ENCODE data around the gene ROBO3.
A peak's percentile ranks its signal among the peaks of the same experiment; 100 is the strongest.

ROBO3 gene

DNA sequence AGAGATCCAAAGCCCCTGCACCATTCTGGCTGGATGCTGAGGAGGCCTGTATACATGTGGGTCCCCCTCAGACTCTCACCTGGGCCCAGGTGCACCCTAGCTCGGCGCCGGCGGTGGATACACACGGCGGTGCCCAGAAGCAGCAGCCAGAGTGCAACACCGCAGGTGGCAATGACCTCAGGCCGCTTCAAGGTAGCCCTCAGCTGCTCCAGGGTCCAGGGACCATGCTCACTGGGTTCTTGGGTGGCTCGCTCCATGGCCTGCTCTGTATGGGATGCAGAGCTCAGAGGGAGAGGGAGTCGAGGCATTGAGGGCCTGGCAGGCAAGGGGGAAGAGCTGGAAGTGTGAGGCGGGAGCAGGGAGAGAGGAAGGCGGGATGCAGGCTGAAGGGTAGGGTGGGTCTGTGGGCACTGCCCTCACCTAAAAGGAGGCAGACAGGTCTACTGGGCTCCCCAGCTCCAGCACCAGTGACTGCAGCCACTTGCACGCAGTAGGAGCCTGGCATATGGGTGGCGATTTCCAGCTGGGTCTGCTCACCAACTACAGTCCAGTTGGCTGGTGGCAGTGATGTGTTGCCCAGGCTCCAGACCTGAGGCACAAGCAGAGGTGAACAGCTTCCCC lies 28.7 kb downstream of the ROBO3 start:
- DNase-seq, result no peak

DNA sequence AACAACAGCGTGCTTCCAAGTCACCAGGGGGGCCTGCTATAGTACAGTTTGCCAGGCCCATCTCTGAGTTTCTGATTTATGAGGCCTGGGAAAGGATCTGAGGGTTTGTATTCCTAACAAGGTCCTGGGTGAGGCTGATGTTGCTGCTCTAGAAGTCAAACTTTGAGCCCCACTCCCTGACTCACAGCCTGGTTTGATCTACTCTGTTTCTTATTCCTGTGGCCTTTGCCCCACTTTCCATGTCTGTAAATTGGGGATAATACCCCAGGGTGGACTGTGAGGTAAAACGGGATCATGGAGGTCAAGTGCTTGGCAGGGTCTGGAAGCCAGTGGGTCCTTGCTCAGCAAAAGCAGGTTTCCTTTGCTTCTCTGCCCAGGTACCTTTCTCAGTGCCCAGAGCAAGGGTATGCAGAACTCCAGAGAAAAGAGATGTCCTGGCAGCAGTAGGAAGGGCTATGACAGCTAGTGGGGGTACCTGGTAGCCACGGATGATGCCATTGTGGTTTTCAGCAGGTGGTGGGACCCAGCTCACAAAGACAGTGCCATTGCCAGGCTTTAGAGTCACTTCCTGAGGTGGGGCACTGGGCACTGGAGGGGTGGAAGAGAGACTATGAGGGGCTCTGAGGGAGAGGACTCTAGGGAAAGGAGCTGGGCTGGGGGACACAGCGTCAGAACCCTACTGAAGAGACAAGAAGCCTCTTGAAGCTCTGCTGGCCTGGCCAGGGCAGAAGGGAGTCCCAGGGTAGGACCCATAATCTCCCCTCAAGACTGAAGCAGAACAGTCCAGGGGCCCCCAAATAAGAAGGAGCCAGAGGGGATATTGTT lies 29.6 kb downstream of the ROBO3 start:
- DNase-seq, result no peak

GRCh38 chr11:124895471-124895971 lies 30.3 kb downstream of the ROBO3 start:
- DNase-seq, result no peak

DNA sequence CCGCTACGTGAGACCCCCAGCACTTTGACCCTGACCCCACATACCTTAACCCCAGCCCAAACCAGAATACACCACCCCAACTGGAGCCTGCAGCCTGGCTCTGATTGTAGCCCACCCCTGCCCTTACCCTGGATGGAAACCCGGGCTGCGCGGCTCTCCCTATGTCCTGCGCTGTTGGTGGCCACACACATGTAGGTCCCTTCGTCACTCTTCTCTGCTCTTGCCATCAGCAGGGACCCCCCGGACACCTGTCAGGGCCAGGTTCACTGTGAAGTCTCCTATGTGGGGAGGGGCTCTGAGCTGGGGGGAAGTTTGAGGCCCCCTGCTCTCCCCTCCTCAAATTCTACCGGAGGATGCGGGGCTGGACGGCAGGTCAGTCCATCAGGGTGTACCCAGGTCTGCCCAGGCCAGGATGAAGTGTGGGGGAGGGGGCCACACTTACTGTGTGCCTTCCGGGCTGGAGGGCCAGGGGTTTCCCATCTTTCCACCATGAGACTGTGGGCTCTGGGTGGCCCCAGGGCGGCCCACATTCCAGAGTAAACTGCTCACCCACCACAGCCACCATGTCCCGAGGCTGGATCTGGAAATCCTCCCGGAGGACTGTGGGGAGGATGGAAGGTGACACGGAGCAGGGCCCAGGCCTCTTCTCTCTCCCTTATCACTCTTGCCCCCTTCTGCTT lies 31.0 kb downstream of the ROBO3 start:
- DNase-seq, result no peak

GRCh38 chr11:124896821-124897391 lies 31.7 kb downstream of the ROBO3 start:
- DNase-seq, result peak; percentile 70

GRCh38 chr11:124897674-124898262 lies 32.5 kb downstream of the ROBO3 start, which contains the start of gene ROBO4:
Gene ROBO4, minus strand, starts transcription at chr11:124897865. Its CDS starts 70 bp downstream, at chr11:124897795.
- no peak for DNase-seq

DNA sequence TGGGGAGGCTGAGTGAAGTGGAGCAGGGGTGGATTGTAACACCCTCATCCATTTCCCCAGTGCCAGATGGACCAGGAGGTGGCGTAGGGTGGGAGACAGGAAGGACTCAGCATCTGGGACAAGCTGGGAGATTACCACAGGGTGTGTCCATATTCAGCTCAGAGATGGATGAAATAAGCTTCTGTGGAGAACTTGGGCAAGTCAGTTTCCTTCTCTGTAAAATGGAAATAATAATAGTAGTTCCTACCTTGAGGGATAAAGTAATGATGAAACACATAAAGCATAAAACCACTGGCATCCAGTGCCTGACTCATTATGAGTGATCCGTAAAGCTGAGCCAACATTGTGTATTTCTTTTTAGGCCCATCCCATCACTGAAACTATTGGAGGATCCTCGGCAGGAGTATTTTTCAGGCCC lies 33.0 kb downstream of the ROBO3 start:
- no peak for DNase-seq

DNA sequence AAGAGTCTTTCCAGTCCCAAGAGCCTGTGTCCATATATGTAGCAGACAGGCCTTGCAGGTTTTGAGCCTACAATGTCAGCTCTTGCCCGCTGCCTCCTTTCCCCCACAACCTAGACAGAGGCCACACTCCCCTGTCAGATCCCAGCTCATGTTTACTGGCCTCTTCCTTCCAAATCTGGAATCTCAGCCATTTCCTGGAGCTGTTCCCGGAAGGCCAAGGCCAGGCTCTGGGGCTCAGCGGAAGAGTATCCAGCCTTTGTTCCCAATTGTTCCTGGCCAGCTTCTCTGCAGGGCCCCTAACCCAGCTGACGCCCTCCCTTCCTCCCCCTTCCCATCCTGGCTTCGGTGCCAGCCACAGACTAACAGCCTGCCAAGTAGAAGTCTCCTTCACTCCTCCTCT lies 33.5 kb downstream of the ROBO3 start:
- DNase-seq, result peak; percentile 85

GRCh38 chr11:124899383-124900145 lies 34.3 kb downstream of the ROBO3 start:
- no peak for DNase-seq

GRCh38 chr11:124900464-124900863 lies 35.2 kb downstream of the ROBO3 start:
- no peak for DNase-seq

- no peak for DNase-seq
Observed at GRCh38 chr11:124902616-124903015, 37.4 kb downstream of the ROBO3 start.

DNA sequence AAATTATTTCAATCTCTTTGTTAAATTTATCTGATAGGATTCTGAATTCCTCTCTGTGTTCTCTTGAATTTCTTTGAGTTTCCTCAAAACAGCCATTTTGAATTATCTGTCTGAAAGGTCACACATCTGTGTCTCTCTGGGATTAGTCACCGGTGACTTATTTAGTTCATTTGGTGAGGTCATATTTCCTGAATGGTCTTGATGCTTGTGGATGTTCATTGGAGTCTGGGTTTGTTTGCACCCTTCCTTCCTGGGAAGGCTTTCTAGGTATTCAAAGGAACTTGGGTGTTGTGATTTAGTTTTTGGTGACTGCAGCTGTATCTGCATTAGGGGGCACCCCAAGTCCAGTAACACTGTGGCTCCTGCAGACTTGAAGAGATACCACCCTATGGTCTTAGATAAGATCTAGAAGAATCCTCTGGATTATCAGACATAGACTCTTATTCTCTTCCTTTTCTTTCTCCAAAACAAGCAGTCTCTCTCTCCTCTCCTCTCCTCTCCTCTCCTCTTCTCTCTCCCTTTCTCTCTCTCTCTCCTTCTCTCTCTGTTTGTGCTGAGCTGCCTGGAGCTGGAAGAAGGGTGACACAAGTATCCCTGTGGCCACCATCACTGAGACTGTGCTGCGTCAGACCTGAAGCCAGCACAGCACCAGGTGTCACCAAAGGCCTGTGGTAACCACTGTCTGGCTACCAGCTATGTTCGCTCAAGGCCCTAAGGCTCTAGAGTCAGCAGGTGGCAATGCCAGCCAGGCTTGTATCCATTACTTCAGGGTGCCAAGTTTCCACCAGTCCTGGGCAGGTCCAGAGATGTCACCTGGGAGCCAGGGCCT lies 50.5 kb downstream of the ROBO3 start:
- DNase-seq, result no peak

GRCh38 chr11:124916370-124916710 lies 51.1 kb downstream of the ROBO3 start:
- DNase-seq, result no peak

DNA sequence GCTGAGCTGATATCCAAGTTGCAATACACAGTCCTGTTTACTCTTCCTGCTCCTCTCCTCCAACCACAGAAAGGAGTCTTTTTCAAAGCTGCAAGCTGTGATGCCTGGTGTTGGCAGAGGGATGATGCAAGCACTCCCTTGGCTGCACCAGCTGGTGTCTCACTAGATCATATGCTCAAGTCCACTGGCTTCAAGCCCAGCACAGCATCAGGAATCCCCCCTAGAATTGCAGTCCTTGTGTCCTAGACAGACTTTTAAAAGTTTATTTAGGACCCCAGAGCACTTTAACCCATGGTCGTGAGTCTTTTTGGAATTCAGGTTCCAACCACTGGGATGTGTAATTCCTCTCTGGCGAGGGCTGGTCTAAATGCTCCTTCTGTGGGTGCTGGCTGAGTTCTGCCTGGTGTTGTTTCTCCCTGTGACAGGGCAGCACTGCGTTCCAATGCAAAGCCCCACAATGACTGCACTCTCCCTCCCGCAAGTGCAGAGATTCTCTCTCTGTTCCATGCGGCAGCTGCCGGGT lies 51.9 kb downstream of the ROBO3 start:
- peak; percentile 62 for DNase-seq

DNA sequence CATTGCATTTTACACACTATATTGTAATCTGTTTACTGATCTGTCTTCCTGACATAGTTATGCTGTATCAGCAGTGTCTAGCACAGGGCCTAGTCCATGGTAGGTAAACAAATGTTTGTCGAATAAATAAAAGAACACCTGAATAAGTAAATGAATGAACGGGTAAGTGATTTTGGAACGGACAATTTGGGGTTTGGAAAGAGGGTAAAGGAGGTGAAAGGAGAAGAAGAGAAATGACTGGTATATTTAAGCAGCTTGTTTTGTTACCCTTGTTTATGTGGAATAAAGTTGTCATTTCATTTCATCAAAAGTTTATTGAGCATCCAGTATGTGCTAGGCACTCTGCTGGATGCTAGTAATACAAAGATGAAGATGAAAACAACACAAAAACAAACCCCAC lies 53.7 kb downstream of the ROBO3 start, which contains the start of gene HEPN1:
HEPN1 (plus strand) TSS at position 301 of the 400 bp plus-strand sequence.
- DNase-seq, result no peak

DNA sequence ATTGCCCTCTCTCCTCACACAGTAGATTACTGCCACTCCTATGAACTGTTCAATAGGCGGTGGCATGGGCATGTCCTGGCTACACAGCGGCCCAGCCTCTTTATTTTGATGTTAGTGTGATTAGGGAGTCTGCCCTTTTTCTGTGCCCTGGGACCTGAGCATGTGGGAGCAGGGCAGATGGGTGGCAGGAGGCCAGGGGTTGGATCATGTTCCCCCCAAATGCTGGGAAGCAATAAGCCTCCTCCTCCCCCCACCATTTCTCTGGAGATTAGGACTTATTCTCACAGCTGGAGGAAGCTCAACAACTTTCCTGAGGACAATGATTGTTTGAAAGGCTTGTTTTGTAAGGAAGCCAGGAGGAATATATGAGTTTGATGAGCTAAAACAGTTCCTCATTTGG lies 54.7 kb downstream of the ROBO3 start:
- DNase-seq, result no peak

- no peak for DNase-seq
Observed at GRCh38 chr11:124920356-124920755, 55.1 kb downstream of the ROBO3 start.

DNA sequence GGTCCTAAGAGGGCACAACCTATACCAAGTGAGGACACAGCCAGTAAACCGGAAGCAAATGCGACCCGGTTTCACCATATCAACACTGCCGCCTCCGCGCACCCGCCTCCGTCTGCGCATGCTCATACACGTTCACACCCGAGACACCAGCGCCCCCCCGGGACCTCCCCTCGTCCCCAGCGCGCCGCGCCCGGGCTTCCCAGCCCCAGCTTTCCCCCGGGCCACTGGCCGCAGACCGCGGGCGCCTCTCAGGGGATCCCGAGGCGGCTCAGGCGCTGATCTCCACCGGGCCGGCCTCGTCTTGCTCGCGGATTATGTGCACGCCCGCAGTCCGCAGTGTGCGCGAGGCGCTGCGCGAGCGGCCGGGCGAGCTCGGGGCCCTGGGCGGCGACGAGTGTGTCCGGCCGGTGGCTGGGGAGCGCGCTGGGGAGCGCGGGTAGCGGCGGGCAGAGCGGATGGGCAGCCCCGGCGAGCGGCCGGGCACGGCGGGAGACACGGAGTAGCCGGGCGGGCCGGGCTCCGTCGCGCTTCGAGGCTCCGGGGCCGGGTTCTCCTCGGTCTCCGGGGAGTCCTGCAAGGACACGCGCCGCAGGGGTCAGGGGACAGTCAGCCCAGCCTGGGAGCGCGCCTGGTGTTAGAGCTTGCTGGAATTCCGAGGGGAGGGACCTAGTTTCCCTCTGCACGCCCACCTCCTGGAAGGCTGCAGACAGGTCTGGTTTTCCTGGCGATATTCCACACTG lies 55.8 kb downstream of the ROBO3 start:
- peak; percentile 86 for DNase-seq

GRCh38 chr11:124922831-124923230 lies 57.6 kb downstream of the ROBO3 start:
- no peak for DNase-seq

DNA sequence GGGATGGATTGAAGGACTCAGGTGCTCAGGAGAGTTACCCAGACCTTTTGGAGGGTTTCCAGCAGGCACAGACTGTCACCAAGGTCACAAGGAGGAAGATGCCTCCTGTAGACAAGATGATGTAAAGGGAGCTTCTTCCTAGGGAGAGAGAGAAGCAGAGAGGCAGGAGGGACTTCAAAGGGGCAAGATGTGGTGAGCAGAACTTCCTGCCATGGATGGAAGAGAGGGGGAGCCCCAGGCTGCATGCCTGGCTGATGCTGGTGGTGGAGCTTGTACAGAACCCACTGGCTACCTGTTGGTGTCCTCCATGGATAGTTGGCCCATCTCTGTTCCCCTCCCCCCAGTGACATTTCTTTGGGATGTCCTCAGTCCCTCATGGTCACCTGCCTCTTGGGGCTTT lies 58.1 kb downstream of the ROBO3 start:
- no peak for DNase-seq

Data from left hindlimb (tissue), 1 donor.